Left renal cortex interstitium (tissue), 4 donors: ENCODE measurements around the gene TEX2. TPM values are rescaled to one million over a fixed set of nuclear protein-coding genes. Genes with fewer than 3 reads are reported as not detected.
"Not testable (repeated sequence)": the region's sequence is repeated elsewhere in the genome, so short reads cannot be mapped to it uniquely, and the experiment has no call there.

Source experiments
- DNase-seq, 4 donors: peaks; one replicate each; pipeline ENCODE4 v3.0.0-alpha.2; 2013; ENCODE audit warnings: low read depth in 4 of 4, low spot score in 2 of 4, missing footprints in 1 of 4
- polyA plus RNA-seq, 4 donors: library from polyadenylated mRNA; unstranded; fragments of 120-200 nt; gene quantifications; one replicate each; pipeline ENCODE4 v1.2.1, GENCODE V29; 2013; ENCODE audit not compliant: insufficient read length in 4 of 4

TEX2 gene
- polyA plus RNA-seq, 4 donors: 23.7 to 27.1 (median 25.8) TPM

GRCh38 chr17:64187093-64187895 is 75.8 kb downstream of the TEX2 start:
- DNase-seq: no peak

GRCh38 chr17:64186171-64187092 is 76.6 kb downstream of the TEX2 start:
- DNase-seq: no peak

GRCh38 chr17:64185557-64185956 is 77.5 kb downstream of the TEX2 start:
- DNase-seq: not testable (repeated sequence)

DNA sequence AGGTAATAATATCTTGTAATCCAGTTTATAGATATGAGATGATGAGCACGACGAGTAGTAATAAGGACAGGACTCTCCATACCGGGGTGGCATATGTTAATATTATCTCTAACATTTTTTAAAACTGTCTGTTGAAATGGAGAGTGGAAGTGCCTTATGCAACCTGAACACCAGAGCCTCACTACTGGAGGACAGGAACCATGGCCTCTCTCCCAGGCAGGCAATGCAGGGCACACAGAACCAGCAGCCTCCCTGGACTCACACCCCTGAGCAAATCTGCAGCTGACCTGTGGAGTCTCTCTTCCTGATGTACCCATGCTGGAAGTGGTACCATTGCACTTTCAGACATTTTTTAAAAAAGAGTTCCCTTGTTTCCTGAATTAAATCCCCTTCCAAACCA is 78.0 kb downstream of the TEX2 start:
- DNase-seq: no peak

GRCh38 chr17:64183815-64184214 is 79.2 kb downstream of the TEX2 start:
- no peak for DNase-seq

DNA sequence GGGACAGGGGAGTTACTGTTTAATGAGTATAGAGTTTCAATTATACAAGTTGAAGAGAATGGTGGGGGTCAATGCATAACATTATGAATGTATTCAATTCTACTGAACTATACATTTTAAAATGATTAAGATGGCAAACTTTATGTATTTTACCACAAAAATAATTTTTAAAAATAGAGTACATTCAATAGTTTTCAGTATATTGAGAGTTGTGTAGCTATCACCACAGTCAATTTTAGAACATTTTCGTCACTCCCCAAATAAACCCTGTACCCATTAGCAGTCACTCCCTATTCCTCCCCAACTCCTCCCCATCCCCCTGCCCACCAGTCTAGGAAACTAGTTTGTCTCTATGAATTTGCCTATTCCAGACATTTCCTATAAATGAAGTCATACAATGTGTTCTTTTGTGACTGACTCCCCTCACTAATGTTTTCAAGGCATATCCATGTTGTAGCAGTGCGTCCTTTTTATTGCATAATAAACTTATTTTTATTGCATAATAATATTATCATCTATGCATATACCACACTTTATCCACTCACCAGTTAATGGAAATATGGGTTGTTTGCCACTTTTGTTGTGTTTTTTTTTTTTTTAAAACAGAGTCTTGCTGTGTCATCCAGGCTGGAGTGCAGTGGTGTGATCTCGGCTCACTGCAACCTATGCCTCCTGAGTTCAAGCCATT is 80.6 kb downstream of the TEX2 start:
- DNase-seq: no peak

GRCh38 chr17:64180089-64181073 is 82.7 kb downstream of the TEX2 start:
- DNase-seq: no peak

DNA sequence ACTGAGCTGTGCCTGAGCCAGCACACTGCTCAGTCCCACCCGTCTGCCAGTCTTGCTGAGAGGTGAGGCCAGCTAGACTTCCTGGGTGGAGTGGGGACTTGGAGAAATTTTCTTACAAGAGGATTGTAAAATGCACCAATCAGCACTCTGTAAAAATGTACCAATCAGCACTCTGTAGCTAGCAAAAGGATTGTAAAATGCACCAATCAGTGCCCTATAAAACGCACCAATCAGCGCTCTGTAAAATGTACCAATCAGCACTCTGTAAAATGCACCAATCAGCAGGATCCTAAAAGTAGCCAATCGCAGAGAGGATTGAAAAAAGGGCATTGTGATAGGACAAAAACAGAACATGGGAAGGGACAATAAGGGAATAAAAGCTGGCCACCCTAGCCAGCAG is 84.0 kb downstream of the TEX2 start:
- DNase-seq: not testable (repeated sequence)

GRCh38 chr17:64178011-64178825 is 84.8 kb downstream of the TEX2 start:
- no peak for DNase-seq

DNA sequence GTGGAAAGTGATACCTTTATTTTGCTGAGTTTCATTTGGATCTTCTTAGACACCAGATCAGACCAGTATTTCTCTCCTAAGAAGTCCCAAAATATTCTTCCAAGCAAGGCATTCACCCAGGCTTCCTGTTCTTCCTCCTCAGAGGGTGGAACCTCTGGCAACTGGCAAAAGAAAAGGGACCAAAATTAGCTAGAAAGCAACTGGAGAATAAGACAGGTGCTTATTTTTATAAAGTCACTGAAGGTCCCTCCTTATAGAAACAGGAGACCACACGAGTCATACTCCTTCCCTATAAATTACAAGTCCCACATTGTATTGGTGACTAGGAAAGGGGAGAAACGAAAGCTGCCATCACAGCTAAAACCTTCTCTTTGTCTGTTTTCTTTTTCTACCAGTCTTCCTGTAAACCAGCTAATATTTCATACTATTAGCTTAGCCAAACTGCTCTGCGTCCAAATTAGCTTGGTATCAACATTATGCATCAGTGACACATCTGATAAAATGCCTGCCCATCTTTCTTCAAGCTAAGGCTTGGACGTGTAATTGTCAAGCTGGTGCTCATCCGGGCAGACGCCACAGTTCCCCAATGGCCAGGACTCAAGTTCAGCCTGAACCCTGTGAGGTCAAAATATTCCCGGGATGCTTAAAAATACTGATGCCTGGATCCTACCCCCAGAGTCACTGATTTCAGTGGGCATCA is 85.6 kb downstream of the TEX2 start:
- DNase-seq: no peak

GRCh38 chr17:64176556-64176955 is 86.5 kb downstream of the TEX2 start:
- DNase-seq: no peak

GRCh38 chr17:64174686-64175456 is 88.2 kb downstream of the TEX2 start:
- DNase-seq: no peak

- no peak for DNase-seq
Measured at GRCh38 chr17:64173646-64174045, 89.4 kb downstream of the TEX2 start.

GRCh38 chr17:64172510-64172909 is 90.5 kb downstream of the TEX2 start:
- no peak for DNase-seq

- no peak for DNase-seq
Measured at GRCh38 chr17:64171041-64171440, 92.0 kb downstream of the TEX2 start.

GRCh38 chr17:64170286-64170685 is 92.8 kb downstream of the TEX2 start:
- DNase-seq: no peak

DNA sequence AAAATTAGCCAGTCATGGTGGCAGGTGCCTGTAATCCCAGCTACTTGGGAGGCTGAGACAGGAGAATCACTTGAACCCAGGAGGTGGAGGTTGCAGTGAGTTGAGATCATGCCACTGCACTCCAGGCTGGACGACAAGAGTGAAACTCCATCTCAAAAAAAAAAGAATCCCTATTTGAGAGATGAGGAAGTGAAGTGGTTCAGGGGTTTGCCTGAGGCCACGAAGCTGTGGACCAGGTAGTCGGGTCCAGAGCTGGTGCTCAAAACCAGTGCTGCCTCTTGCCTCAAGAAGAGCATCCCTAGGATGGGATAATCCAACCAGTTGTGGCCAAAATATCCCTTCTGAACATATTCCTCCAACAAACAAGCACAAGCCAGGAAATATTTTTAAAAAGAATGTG is 95.4 kb downstream of the TEX2 start:
- not testable (repeated sequence) for DNase-seq

GRCh38 chr17:64166876-64167275 is 96.2 kb downstream of the TEX2 start:
- DNase-seq: no peak
